H9 (cell line): ENCODE measurements around the gene TFEB. TPM values are rescaled to one million over a fixed set of nuclear protein-coding genes. Genes with fewer than 3 reads are reported as not detected.

Experiments used
- DNase-seq: peaks from one replicate; pipeline ENCODE4 v3.0.0-alpha.2; 2017
- H2AFZ ChIP-seq: one replicate; pipeline ENCODE4 v1.6.1; 2013; ENCODE audit warnings: mild to moderate bottlenecking, low read length, control low read depth, moderate library complexity
- H2AK5ac ChIP-seq: 2 replicates; pipeline ENCODE4 v1.6.1; 2013; ENCODE audit warnings: low read length, control low read depth, mixed read lengths; ENCODE audit not compliant: insufficient read length
- H2BK120ac ChIP-seq: one replicate; pipeline ENCODE4 v1.6.1; 2013; ENCODE audit warnings: low read depth, mild to moderate bottlenecking, low read length, control low read depth, inconsistent platforms; ENCODE audit not compliant: poor library complexity, severe bottlenecking
- H2BK12ac ChIP-seq: 2 replicates; pipeline ENCODE4 v1.6.1; 2013; ENCODE audit warnings: low read length, control low read depth, mixed read lengths, low read depth; ENCODE audit not compliant: insufficient read length
- H2BK15ac ChIP-seq: 2 replicates; pipeline ENCODE4 v1.6.1; 2013; ENCODE audit warnings: low read depth, low read length, control low read depth
- H2BK20ac ChIP-seq: one replicate; pipeline ENCODE4 v1.6.1; 2013; ENCODE audit warnings: low read depth, mild to moderate bottlenecking, low read length, control low read depth, inconsistent platforms; ENCODE audit not compliant: poor library complexity, severe bottlenecking
- H2BK5ac ChIP-seq: 2 replicates; pipeline ENCODE4 v1.6.1; 2013; ENCODE audit warnings: low read length, control low read depth, mixed read lengths; ENCODE audit not compliant: insufficient read length
- H3K14ac ChIP-seq: 2 replicates; pipeline ENCODE4 v1.6.1; 2013; ENCODE audit warnings: low read length, control low read depth; ENCODE audit not compliant: insufficient read depth
- H3K18ac ChIP-seq: 2 replicates; pipeline ENCODE4 v1.6.1; 2013; ENCODE audit warnings: low read depth, mild to moderate bottlenecking, mixed read lengths, low read length, control low read depth; ENCODE audit not compliant: insufficient read length
- H3K23ac ChIP-seq: 2 replicates; pipeline ENCODE4 v1.6.1; 2013; ENCODE audit warnings: low read length, control low read depth, mixed read lengths, low read depth; ENCODE audit not compliant: insufficient read length
- H3K23me2 ChIP-seq: 2 replicates; pipeline ENCODE4 v1.6.1; 2013; ENCODE audit warnings: low read depth, mild to moderate bottlenecking, mixed read lengths, low read length, control low read depth; ENCODE audit not compliant: insufficient read length, poor library complexity, severe bottlenecking
- H3K27ac ChIP-seq: 2 replicates; pipeline ENCODE4 v1.5.1; 2013; ENCODE audit warnings: low read length, control low read depth, mixed read lengths, low read depth; ENCODE audit not compliant: insufficient read length
- H3K27me3 ChIP-seq: 2 replicates; pipeline ENCODE4 v1.6.1; 2013; ENCODE audit warnings: low read length, control low read depth, inconsistent platforms; ENCODE audit not compliant: insufficient read depth
- H3K4ac ChIP-seq: 2 replicates; pipeline ENCODE4 v1.6.1; 2013; ENCODE audit warnings: low read depth, mild to moderate bottlenecking, control low read depth, inconsistent platforms, low read length, moderate library complexity
- H3K4me1 ChIP-seq: 2 replicates; pipeline ENCODE4 v1.6.1; 2013; ENCODE audit warnings: low read length, control low read depth, inconsistent platforms; ENCODE audit not compliant: insufficient read depth
- H3K4me2 ChIP-seq: 2 replicates; pipeline ENCODE4 v1.6.1; 2013; ENCODE audit warnings: low read length, control low read depth, mixed read lengths; ENCODE audit not compliant: insufficient read length, insufficient read depth
- H3K56ac ChIP-seq: 2 replicates; pipeline ENCODE4 v1.6.1; 2013; ENCODE audit warnings: low read depth, mild to moderate bottlenecking, mixed read lengths, low read length, control low read depth; ENCODE audit not compliant: insufficient read length
- H3K79me1 ChIP-seq: 2 replicates; pipeline ENCODE4 v1.6.1; 2013; ENCODE audit warnings: low read depth, mild to moderate bottlenecking, moderate library complexity, low read length, control low read depth, inconsistent platforms; ENCODE audit not compliant: insufficient read depth, poor library complexity, severe bottlenecking
- H3K79me2 ChIP-seq: 2 replicates; pipeline ENCODE4 v1.6.1; 2013; ENCODE audit warnings: low read length, control low read depth, inconsistent platforms; ENCODE audit not compliant: insufficient read depth
- H3K9ac ChIP-seq: 2 replicates; pipeline ENCODE4 v1.6.1; 2013; ENCODE audit warnings: low read length, control low read depth, mixed read lengths; ENCODE audit not compliant: insufficient read length; ENCODE audit errors: extremely low read depth
- H3K9me3 ChIP-seq: one replicate; pipeline ENCODE4 v1.6.1; 2013; ENCODE audit warnings: low read depth, low read length, inconsistent platforms; ENCODE audit not compliant: control insufficient read depth
- H3T11ph ChIP-seq: one replicate; pipeline ENCODE4 v1.6.1; 2013; ENCODE audit warnings: mild to moderate bottlenecking, low read length, control low read depth, inconsistent platforms
- H4K20me1 ChIP-seq: one replicate; pipeline ENCODE4 v1.6.1; 2013; ENCODE audit not compliant: control insufficient read depth, insufficient read length, insufficient read depth
- H4K5ac ChIP-seq: 2 replicates; pipeline ENCODE4 v1.6.1; 2013; ENCODE audit warnings: low read depth, mild to moderate bottlenecking, mixed read lengths, low read length, control low read depth; ENCODE audit not compliant: insufficient read length
- H4K8ac ChIP-seq: replicated peaks from 2 replicates; pipeline ENCODE4 v1.6.1; 2013; ENCODE audit warnings: low read length, control low read depth, mixed read lengths, low read depth; ENCODE audit not compliant: insufficient read length
- H4K91ac ChIP-seq: 2 replicates; pipeline ENCODE4 v1.6.1; 2013; ENCODE audit warnings: low read depth, mild to moderate bottlenecking, moderate library complexity, mixed read lengths, low read length, control low read depth; ENCODE audit not compliant: insufficient read length
- H3K27ac Mint-ChIP-seq, 3 experiments: 2 replicates in 2 of 3; 3 replicates in 1 of 3; pipeline ENCODE4 v1.8.0; 2020 to 2021; ENCODE audit warnings: mixed read lengths in 3 of 3, mild to moderate bottlenecking in 1 of 3, moderate library complexity in 1 of 3
- H3K27me3 Mint-ChIP-seq: 2 replicates; pipeline ENCODE4 v1.8.0; 2021; ENCODE audit warnings: low read depth, mild to moderate bottlenecking, moderate library complexity, mixed read lengths
- H3K36me3 Mint-ChIP-seq, 3 experiments: 2 replicates in 2 of 3; 3 replicates in 1 of 3; pipeline ENCODE4 v1.8.0; 2020 to 2021; ENCODE audit warnings: low read depth in 3 of 3, mixed read lengths in 3 of 3; ENCODE audit not compliant: insufficient read depth in 1 of 3
- H3K4me1 Mint-ChIP-seq, 2 experiments: 2 replicates each; pipeline ENCODE4 v1.8.0; 2020; ENCODE audit warnings: mixed read lengths in 2 of 2
- H3K4me3 Mint-ChIP-seq, 2 experiments: 2 replicates in 1 of 2; 3 replicates in 1 of 2; pipeline ENCODE4 v1.8.0; 2020 to 2021; ENCODE audit warnings: mild to moderate bottlenecking in 2 of 2, mixed read lengths in 2 of 2, moderate library complexity in 1 of 2
- H3K9me3 Mint-ChIP-seq, 2 experiments: 2 replicates in 1 of 2; 3 replicates in 1 of 2; pipeline ENCODE4 v1.8.0; 2020; ENCODE audit warnings: mild to moderate bottlenecking in 2 of 2, mixed read lengths in 2 of 2, moderate library complexity in 1 of 2
- CTCF ChIP-seq: fragments of 200-600 bp; sonication (generic); conservative IDR thresholded peaks from 3 replicates; pipeline ENCODE4 v1.8.0; 2021; ENCODE audit warnings: antibody characterized with exemption, mild to moderate bottlenecking
- WGBS: extraction: QIAGEN DNeasy Blood & Tissue Kit; methylation state at CpG from one replicate; pipeline ENCODE4 v1.1.7; 2013; ENCODE audit warnings: missing lambda C conversion rate, low lambda C conversion rate, mixed read lengths; ENCODE audit not compliant: insufficient read length; ENCODE audit errors: extremely low coverage; 5-methylcytosine and 5-hydroxymethylcytosine counted together
- total RNA-seq: library from RNA; stranded (reverse); gene quantifications from 2 replicates; pipeline ENCODE4 v1.2.1, GENCODE V29; 2021

TFEB gene
- total RNA-seq, 1 experiment from 2014 or later: 1.2 TPM

GRCh38 chr6:41713650-41714291 lies 21.6 kb downstream of the TFEB start:
- H4K5ac ChIP-seq: no peak overlapping the region
- no peak overlapping the region for H3K18ac ChIP-seq
- H3K4me2 ChIP-seq: no peak overlapping the region
- Mint-ChIP-seq H3K9me3 (no peaks in the 10 kb centered on the region), H3K36me3 (no peaks in the 10 kb centered on the region), H3K27ac (no peak overlapping the region; a peak in 1 of 7 replicates), H3K27me3 (peaks cover 9% of the 10 kb centered on the region), H3K4me1 (peaks cover 0 to 10% of the 10 kb centered on the region in 2 experiments; a peak in 3 of 4 replicates), H3K4me3 (no peak overlapping the region)
- no peak overlapping the region for H4K91ac ChIP-seq
- H3K23me2 ChIP-seq: no peaks in the 10 kb centered on the region
- no peak overlapping the region for H3K23ac ChIP-seq
- no peak overlapping the region for H3K9ac ChIP-seq
- H3K14ac ChIP-seq: no peak overlapping the region
- no peak overlapping the region for H2BK5ac ChIP-seq
- H2AK5ac ChIP-seq: no peak overlapping the region
- no peaks in the 10 kb centered on the region for H3K4me1 ChIP-seq
- TF ChIP-seq CTCF: no peak
- H3K79me2 ChIP-seq: no peaks in the 10 kb centered on the region; the same call in 1 of the 2 replicates
- no peaks in the 10 kb centered on the region for H3K79me1 ChIP-seq
- no CpG with 5 or more reads among the region's 14 CpGs for WGBS
- H2BK20ac ChIP-seq: no peak overlapping the region
- peaks cover 2% of the 10 kb centered on the region for H4K20me1 ChIP-seq
- no peak overlapping the region for H4K8ac ChIP-seq
- H2BK12ac ChIP-seq: no peak overlapping the region
- DNase-seq: no peak
- H3K27ac ChIP-seq: no peak overlapping the region
- no peak overlapping the region for H3K4ac ChIP-seq
- no peak overlapping the region for H2BK15ac ChIP-seq
- H3K56ac ChIP-seq: no peak overlapping the region
- no peak overlapping the region for H2AFZ ChIP-seq
- H2BK120ac ChIP-seq: no peak overlapping the region
- H3K9me3 ChIP-seq: no peaks in the 10 kb centered on the region
- H3K27me3 ChIP-seq: no peaks in the 10 kb centered on the region
- H3T11ph ChIP-seq: no peak overlapping the region
